SK-N-MC (cell line): ENCODE data around the gene LENEP.

Experiments used
- EZH2 ChIP-seq: fragments of 200-600 bp; sonication (generic); IDR thresholded peaks from one replicate; pipeline ENCODE4 v1.6.1; 2017; ENCODE audit warnings: antibody characterized with exemption
- FOXP2 ChIP-seq: optimal IDR thresholded peaks from 2 replicates; pipeline ENCODE3; 2011; ENCODE audit warnings: mild to moderate bottlenecking, moderate library complexity; ENCODE audit not compliant: insufficient read depth; ENCODE audit errors: extremely low read length, control extremely low read depth
- POLR2AphosphoS5 ChIP-seq: IDR thresholded peaks from 2 replicates; pipeline ENCODE4 v1.6.1; 2012; ENCODE audit warnings: mild to moderate bottlenecking, low read depth, low read length, borderline replicate concordance

DNA sequence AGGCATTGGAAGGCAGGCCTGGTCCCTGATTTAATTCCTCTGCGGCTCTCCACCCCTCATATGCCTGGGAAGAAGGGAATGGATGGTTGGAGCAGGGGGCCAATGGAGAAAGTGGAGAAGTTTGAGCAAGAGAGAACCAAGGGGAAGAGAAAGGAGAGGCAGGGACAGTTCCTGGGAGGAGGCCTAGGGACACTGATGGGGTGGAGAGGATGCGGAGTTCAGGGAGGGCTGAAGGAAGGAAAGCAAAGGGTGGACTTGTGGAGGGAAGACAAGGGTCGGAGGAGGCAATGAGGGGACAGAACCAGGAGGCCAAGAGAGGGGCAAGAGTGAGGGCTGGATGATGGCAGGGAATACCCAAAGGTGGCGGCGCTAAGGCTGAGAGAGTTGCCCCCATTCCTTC lies 16.4 kb downstream of the LENEP start:
- TF ChIP-seq EZH2 = no peak
- no peak for TF ChIP-seq POLR2AphosphoS5
- TF ChIP-seq FOXP2 = no peak
